HG02610 (cell line): ENCODE measurements around the gene ENTPD1.
"Not testable (repeated sequence)": the region's sequence is repeated elsewhere in the genome, so short reads cannot be mapped to it uniquely, and the experiment has no call there.

Experiments used
- ATAC-seq: cut with Tn5 transposase; IDR thresholded peaks from one replicate; pipeline ENCODE4 v1.9.1; 2021; ENCODE audit warnings: mild to moderate bottlenecking, moderate library complexity; ENCODE audit not compliant: unreplicated experiment

The ENTPD1 gene

GRCh38 chr10:95793401-95794045, 37.6 kb downstream of the ENTPD1 start:
- ATAC-seq = peak; percentile 51

GRCh38 chr10:95794195-95794594, 38.2 kb downstream of the ENTPD1 start:
- no peak for ATAC-seq

- ATAC-seq = no peak
Observed at GRCh38 chr10:95795602-95796001, 39.6 kb downstream of the ENTPD1 start.

GRCh38 chr10:95796504-95796903, 40.5 kb downstream of the ENTPD1 start:
- ATAC-seq = peak; percentile 42

DNA sequence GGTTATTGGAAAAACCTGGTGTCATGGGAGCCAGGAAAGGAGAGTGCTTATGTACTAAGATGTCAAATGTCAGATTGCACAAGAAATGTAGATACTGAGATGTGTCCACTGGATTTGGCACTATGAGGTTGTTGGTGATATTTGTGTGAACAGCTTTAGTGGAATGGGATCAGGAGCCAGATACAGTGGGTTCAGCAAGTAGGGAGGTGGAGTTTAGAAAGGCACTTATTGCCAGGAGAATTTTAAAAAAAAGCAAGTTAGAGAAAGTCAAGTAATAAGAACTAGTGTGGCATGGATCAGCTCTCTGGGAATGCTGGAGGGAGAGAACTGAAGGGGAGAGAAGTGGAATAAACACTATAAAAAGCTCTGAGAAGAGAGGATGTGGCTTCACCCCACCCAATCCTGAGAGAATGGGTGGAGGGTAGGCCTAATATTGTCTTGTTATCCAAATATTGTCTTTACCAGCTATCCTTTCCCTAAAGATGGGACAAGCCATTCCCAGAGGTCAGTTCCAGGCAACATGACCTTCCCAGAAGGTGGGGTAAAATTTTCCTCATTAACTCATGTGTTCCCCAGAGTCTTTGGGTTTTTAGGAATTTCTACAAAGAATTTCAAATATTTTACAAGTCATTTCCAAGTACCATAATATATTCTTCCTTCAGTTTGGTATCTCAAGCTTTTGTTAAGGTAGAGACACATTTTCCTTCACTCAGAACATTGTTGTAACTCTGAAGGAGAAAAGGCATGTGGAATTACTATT, 42.3 kb downstream of the ENTPD1 start:
- ATAC-seq = no peak

DNA sequence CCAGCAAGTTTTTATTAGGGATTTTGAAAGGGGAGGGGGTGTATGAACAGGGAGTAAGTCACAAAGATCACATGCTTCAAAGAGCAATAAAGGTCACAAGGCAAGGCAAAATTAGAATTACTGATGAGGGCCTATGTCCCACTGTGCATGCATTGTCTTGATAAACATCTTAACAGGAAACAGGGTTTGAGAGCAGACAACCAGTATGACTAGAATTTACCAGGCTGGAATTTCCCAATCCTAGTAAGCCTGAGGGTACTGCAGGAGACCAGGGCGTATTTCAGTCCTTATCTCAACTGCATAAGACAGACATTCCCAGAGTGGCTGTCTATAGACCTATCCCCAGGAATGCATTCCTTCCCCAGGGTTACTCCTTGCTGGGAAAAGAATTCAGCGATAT, 44.3 kb downstream of the ENTPD1 start:
- ATAC-seq = not testable (repeated sequence)

- ATAC-seq = not testable (repeated sequence)
Observed at GRCh38 chr10:95806687-95807380, 50.9 kb downstream of the ENTPD1 start.

DNA sequence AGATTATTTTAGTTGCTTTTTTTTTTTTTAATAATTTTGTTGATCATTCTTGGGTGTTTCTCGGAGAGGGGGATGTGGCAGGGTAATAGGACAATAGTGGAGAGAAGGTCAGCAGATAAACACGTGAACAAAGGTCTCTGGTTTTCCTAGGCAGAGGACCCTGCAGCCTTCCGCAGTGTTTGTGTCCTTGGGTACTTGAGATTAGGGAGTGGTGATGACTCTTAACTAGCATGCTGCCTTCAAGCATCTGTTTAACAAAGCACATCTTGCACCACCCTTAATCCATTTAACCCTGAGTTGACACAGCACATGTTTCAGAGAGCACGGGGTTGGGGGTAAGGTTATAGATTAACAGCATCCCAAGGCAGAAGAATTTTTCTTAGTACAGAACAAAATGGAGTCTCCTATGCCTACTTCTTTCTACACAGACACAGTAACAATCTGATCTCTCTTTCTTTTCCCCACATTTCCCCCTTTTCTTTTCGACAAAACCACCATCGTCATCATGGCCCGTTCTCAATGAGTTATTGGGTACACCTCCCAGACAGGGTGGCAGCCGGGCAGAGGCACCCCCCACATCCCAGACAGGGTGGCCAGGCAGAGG, 52.8 kb downstream of the ENTPD1 start:
- not testable (repeated sequence) for ATAC-seq

DNA sequence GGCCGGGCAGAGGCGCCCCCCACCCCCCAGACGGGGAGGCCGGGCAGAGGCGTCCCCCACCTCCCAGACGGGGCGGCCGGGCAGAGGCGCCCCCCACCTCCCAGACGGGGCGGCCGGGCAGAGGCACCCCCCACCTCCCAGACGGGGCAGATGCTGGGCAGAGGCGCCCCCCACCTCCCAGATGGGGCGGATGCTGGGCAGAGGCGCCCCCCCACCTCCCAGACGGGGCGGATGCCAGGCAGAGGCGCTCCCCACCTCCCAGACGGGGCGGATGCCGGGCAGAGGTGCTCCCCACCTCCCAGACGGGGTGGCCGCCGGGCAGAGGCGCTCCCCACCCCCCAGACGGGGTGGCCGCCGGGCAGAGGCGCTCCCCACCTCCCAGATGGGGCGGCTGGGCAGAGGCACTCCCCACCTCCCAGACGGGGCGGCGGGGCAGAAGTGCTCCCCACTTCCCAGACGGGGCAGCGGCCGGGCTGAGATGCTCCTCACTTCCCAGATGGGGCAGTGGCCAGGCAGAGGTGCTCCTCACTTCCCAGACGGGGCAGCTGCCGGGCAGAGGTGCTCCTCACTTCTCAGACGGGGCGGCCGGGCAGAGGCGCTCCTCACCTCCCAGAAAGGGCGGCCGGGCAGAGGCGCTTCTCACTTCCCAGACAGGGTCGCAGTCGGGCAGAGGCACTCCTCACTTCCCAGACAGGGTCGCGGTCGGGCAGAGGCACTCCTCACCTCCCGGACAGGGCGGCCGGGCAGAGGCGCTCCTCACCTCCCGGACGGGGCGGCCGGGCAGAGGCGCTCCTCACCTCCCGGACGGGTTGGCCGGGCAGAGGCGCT, 53.6 kb downstream of the ENTPD1 start:
- ATAC-seq = no peak

DNA sequence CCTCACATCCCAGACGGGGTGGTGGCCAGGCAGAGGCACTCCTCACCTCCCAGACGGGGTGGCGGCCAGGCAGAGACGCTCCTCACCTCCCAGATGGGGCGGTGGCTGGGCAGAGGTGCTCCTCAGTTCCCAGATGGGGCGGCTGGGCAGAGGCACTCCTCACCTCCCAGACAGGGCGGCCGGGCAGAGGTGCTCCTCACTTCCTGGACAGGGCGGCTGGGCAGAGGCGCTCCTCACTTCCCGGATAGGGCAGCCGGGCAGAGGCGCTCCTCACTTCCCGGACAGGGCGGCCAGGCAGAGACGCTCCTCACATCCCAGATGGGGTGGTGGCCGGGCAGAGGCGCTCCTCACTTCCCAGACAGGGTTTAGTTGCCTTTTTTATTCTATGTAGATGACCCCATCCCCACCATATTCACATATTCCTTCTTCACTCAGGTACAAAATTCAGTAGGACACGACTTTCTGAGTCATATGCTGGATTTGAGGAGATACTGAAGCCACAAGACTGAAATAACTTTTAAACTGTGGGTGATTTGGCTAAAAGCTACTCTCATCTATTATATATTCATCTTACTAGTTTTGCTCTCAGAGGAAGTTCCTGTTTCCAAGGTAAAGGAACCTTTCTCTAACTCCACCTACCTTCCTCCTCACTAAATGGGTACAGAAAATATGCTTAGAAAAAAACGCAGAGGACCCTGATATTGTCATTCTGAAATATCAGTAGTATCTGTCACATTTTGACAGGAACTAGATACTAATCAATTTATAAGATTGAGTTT, 54.4 kb downstream of the ENTPD1 start:
- ATAC-seq = peak; percentile 44

DNA sequence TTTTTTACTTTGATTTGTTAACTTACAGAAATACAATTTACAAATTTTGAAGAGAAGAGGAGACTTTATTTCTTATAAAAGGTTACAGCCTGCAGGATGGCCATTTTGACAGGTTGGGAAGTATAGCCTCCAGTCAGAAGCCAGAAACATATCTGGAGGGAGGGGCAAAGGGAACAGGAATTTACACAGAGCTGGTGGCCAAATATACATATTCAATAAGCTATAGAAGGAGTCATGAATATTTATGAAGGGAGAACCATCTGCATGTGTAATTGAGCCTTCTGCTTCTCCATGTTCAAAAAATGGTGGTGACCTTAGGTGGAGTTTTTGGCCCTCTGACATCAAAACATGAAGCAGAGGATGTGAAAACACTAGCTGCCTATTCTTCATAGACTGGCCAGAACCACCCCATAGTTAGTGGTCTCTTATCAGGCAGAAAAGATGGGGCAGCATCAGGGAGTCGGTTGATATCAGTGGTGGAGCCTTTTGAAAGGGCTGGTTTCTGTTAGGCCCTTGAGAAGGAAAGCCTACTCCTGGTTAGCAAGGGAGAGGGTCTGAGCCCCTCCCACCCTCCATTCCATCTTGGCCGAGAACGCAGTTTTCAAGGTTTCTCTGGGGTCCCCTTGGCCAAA, 57.2 kb downstream of the ENTPD1 start:
- no peak for ATAC-seq

DNA sequence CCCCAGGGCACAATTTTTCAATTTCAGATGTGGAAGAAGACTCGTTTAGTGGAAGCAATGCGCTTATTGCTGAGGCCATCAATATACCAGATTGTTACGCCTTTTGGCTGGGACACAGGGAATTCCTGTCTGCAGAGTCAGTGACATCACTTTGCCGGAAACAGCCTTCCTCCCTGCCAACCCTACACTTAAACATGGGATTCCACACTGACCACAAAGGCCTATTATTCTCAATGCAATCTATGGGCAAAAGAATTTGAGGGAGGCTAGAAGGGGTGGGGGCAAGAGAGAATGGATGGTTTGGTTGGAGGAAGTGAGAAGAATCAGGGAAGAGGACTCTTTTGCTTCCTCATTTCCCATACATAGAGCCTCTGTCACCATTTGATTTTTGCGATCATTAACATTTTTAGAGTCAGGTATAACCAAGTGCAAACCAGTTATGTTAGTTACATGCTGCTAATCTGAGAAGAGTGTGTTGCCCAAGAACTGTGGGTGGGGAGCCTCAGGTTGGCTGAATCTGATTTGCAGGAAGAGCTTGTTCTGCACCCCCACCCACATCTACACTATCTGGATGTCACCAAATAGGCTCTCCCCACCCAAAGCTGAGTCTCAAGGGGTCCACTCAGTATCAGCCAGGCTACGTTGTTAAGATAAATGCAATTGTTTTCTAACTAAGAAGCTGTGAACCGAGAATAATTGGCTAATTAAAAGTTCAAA, 58.2 kb downstream of the ENTPD1 start:
- no peak for ATAC-seq

GRCh38 chr10:95815133-95815532, 59.2 kb downstream of the ENTPD1 start:
- no peak for ATAC-seq

DNA sequence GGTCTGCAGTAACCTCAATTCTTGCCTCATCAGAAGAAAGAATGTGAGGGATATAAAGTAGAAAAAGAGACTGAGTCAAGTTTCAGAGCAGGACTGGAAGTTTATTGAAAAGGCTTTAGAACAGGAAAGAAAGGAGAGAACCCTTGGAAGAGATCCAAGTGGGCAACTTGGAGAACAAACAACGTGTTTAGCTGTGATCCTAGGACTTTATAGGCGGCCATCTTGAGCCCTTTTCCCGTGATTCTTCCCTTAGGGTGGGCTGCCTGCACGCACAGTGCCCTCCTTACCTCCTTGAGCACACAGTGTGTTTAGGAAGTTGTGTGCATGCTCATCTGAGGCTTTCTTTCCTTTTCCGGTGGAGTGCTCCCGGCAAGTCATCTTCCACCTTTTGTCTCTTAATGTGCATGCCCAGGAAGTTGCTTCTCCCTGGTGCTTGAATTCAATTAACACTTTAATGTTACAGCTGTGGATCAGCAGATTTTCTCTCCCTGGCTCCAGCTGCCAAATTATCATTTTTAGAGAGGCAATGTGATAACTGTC, 59.8 kb downstream of the ENTPD1 start:
- no peak for ATAC-seq

DNA sequence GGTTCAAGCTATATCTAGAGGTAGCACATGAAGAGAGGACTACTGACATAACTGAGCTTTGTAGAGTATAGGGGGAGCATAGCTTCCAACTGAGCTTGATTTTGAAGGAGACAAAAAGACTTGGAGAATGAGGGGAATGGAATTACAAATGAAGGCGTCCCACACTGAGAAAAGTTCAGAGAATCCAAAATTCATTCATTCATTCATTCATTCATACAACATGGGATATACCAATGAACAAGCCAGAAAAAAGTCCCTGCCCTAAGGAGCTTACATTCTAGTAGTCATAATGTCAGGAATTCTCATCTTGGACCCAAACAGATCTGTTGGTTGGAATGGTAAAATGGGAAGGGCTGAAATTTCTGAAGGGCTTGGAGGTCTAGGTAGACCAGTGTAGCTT, 62.0 kb downstream of the ENTPD1 start:
- ATAC-seq = no peak

DNA sequence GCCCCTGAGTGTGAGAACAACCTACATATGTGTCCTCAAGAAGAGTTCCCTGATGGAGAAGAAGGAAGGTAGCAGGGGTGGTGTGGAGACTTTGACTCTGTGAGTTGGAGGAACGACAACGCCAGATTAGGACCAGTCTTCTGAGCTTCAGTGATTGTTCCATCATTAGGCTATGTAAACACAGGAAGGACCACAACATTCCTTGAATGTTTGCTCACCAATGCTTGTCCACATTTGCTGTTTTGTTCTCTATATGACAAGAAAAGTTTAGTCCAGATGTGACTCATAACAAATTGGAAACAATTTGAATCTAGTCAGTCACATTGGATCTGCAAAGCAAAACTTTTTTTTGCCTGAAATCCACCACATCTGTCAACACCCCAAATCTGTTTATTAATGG, 62.7 kb downstream of the ENTPD1 start:
- peak; percentile 25 for ATAC-seq

- ATAC-seq = no peak
Observed at GRCh38 chr10:95819620-95820329, 63.8 kb downstream of the ENTPD1 start.

- ATAC-seq = peak; percentile 52
Observed at GRCh38 chr10:95820363-95820762, 64.4 kb downstream of the ENTPD1 start.
